ENCODE data around the gene PERM1.

GRCh38 chr1:974687-975328 lies 7.1 kb downstream of the PERM1 start:
- no peak for TF ChIP-seq TCF7L2 (IDR thresholded peaks at IDR 0.05; ENCODE audit: borderline replicate concordance, extremely low read depth, insufficient read depth, insufficient read length)
- no peak for TF ChIP-seq EZH2phosphoT487 (IDR thresholded peaks at IDR 0.05; ENCODE audit: borderline replicate concordance)
- TF ChIP-seq JUND (IDR thresholded peaks at IDR 0.05), result no peak
- no peak for TF ChIP-seq POLR2AphosphoS5 (IDR thresholded peaks at IDR 0.05; ENCODE audit: low read depth, low read length)
- no peak for TF ChIP-seq CTCF (IDR thresholded peaks at IDR 0.05 in 2 of 3, conservative IDR thresholded peaks at IDR 0.05 in 1 of 3; ENCODE audit: borderline replicate concordance in 1 of 3, insufficient read depth in 1 of 3, low read depth in 2 of 3, low read length in 2 of 3)
- no peak for TF ChIP-seq EGR1 (IDR thresholded peaks at IDR 0.05; ENCODE audit: low read depth)
- no peak for TF ChIP-seq REST (IDR thresholded peaks at IDR 0.05; ENCODE audit: low read depth)
- TF ChIP-seq ELF1 (IDR thresholded peaks at IDR 0.05; ENCODE audit: borderline replicate concordance, low read depth), result no peak
- TF ChIP-seq SP1 (IDR thresholded peaks at IDR 0.05; ENCODE audit: low read depth), result no peak
- no peak for TF ChIP-seq POLR2A (IDR thresholded peaks at IDR 0.05; ENCODE audit: borderline replicate concordance, extremely low read depth, insufficient read depth, insufficient read length)
- TF ChIP-seq MAX (IDR thresholded peaks at IDR 0.05), result no peak
- no peak for TF ChIP-seq SRF (IDR thresholded peaks at IDR 0.05; ENCODE audit: low read depth)

All from HCT116 (cell line).